Measurements from ENCODE around the gene MPHOSPH9. TPM values are rescaled to one million over a fixed set of nuclear protein-coding genes. Genes with fewer than 3 reads are reported as not detected.

The MPHOSPH9 gene
- total and polyA plus RNA-seq, 8 donors, result 3.3 to 13.4 (median 6.8) TPM

- DNase-seq (no peak), ATAC-seq (no peak), FAIRE-seq (no peak)
- Histone ChIP-seq H3K36me3 (no peaks in the 10 kb centered on the region), H3K4me1 (no peaks in the 10 kb centered on the region), H3K27ac (no peak overlapping the region), H3K9me3 (no peaks in the 10 kb centered on the region), H3K4me3 (no peak overlapping the region), H3K27me3 (no peaks in the 10 kb centered on the region)
- WGBS, 2 donors, result 85 to 92% methylated on average over 6 of the region's 6 CpGs
- intact Hi-C loops (cut with DNase I), result no loop called here
- TF ChIP-seq, protein P1, sequence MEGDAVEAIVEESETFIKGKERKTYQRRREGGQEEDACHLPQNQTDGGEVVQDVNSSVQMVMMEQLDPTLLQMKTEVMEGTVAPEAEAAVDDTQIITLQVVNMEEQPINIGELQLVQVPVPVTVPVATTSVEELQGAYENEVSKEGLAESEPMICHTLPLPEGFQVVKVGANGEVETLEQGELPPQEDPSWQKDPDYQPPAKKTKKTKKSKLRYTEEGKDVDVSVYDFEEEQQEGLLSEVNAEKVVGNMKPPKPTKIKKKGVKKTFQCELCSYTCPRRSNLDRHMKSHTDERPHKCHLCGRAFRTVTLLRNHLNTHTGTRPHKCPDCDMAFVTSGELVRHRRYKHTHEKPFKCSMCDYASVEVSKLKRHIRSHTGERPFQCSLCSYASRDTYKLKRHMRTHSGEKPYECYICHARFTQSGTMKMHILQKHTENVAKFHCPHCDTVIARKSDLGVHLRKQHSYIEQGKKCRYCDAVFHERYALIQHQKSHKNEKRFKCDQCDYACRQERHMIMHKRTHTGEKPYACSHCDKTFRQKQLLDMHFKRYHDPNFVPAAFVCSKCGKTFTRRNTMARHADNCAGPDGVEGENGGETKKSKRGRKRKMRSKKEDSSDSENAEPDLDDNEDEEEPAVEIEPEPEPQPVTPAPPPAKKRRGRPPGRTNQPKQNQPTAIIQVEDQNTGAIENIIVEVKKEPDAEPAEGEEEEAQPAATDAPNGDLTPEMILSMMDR (IDR thresholded peaks at IDR 0.05), result no peak
These were observed 111.3 kb downstream of the MPHOSPH9 start for GRCh38 chr12:123121670-123122069.

GRCh38 chr12:123120452-123121166 lies 112.3 kb downstream of the MPHOSPH9 start:
- no peak for DNase-seq
- Histone ChIP-seq H3K9me3 (no peaks in the 10 kb centered on the region), H3K27me3 (no peaks in the 10 kb centered on the region), H3K27ac (no peak overlapping the region), H3K4me1 (peaks cover 0 to 3% (median 0%) of the 10 kb centered on the region in 3 donors), H3K36me3 (no peaks in the 10 kb centered on the region), H3K4me3 (no peak overlapping the region)
- FAIRE-seq, result no peak
- ATAC-seq, result no peak
- 88 to 95% methylated on average over 3 of the region's 3 CpGs for WGBS, 2 donors
- intact Hi-C loops (cut with DNase I), result no loop called here
- TF ChIP-seq, protein P1 (IDR thresholded peaks at IDR 0.05), result no peak

DNA sequence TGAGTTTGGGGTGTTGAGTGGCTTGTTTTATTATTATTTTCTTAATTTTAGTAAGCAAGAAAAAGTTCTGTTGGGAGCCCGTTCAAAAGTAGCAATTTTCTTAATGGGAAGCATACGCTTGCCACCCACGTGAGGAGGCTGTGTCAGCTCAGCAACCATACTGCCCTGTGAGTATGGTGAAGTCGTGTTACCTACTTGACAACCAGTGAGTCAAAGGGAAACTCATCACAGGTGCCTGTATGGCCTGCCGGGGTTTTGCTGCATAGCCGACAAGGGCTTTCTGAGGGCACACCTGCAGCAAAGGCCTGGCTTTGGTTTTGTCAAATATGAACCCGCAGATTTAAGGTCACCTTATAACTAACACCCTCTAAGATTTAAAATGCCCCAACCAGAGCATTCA lies 113.1 kb downstream of the MPHOSPH9 start:
- 91 to 94% methylated on average over 7 of the region's 7 CpGs for WGBS, 2 donors
- H3K4me3 ChIP-seq, result no peak overlapping the region
- DNase-seq (no peak), FAIRE-seq (no peak), ATAC-seq (no peak)
- H3K9me3 ChIP-seq, result no peaks in the 10 kb centered on the region
- no peaks in the 10 kb centered on the region for H3K36me3 ChIP-seq
- intact Hi-C loops (cut with DNase I), result no loop called here
- no peaks in the 10 kb centered on the region for H3K27me3 ChIP-seq
- TF ChIP-seq, protein P1 (IDR thresholded peaks at IDR 0.05), result no peak
- no peak overlapping the region for H3K27ac ChIP-seq
- H3K4me1 ChIP-seq, result peaks cover 0 to 4% (median 0%) of the 10 kb centered on the region in 3 donors

DNA sequence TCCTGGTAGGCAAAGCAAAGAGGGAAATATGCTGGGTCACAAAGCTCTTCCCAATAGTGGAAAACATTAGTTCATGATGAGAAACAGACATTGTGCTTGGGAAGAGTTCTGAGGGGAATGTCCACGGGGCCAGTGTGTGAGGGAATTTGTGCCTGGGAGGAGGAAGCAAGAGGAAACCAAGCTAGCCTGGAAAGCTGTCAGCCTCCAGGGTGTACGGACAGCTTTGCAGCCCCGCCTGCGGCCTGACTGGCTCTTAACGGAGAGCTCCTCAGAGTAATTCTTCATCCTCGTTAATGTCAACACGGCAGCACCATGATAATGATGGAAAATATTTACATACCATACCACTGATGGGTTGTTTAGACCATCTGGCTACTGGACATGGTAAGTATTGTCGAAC lies 114.4 kb downstream of the MPHOSPH9 start:
- Histone ChIP-seq H3K4me1 (peaks cover 0 to 4% (median 0%) of the 10 kb centered on the region in 3 donors), H3K36me3 (no peaks in the 10 kb centered on the region)
- 88 to 89% methylated on average over 8 of the region's 8 CpGs for WGBS, 2 donors

More for the DNA sequence above, 114.4 kb downstream of the MPHOSPH9 start:
- H3K27ac ChIP-seq, result no peak overlapping the region
- TF ChIP-seq, protein P1 (IDR thresholded peaks at IDR 0.05), result no peak
- no peak overlapping the region for H3K4me3 ChIP-seq
- ATAC-seq, result peak in 2 of 4 donors; percentile 17 to 32
- FAIRE-seq, result no peak
- no peaks in the 10 kb centered on the region for H3K9me3 ChIP-seq
- no peak for DNase-seq
- no peaks in the 10 kb centered on the region for H3K27me3 ChIP-seq
- intact Hi-C loops (cut with DNase I), result no loop called here

Measured in pancreas (tissue), 10 donors.